IMR-90 (cell line): ENCODE measurements around the gene RNU6-8.

Source experiments
- BHLHE40 ChIP-seq: fragments of 150-350 bp; IDR thresholded peaks from 2 replicates; pipeline ENCODE4 v1.6.1; 2016; ENCODE audit warnings: mild to moderate bottlenecking, low read depth, low read length
- CEBPB ChIP-seq: IDR thresholded peaks from 2 replicates; pipeline ENCODE4 v1.6.1; 2012; ENCODE audit warnings: low read depth, low read length, improper control_type of control experiment
- FOS ChIP-seq: fragments of 150-350 bp; IDR thresholded peaks from 2 replicates; pipeline ENCODE4 v1.6.1; 2016; ENCODE audit warnings: low read depth, low read length
- MAFK ChIP-seq: IDR thresholded peaks from 2 replicates; pipeline ENCODE4 v1.6.1; 2012; ENCODE audit warnings: low read depth, low read length, improper control_type of control experiment
- MAZ ChIP-seq: IDR thresholded peaks from 2 replicates; pipeline ENCODE4 v1.6.1; 2012; ENCODE audit warnings: low read depth, mild to moderate bottlenecking, low read length, improper control_type of control experiment, moderate library complexity, borderline replicate concordance
- MXI1 ChIP-seq: IDR thresholded peaks from 2 replicates; pipeline ENCODE4 v1.6.1; 2012; ENCODE audit warnings: low read depth, mild to moderate bottlenecking, low read length, moderate library complexity, borderline replicate concordance
- POLR2A ChIP-seq: IDR thresholded peaks from 2 replicates; pipeline ENCODE4 v1.6.1; 2012; ENCODE audit warnings: mild to moderate bottlenecking, low read depth, low read length
- RCOR1 ChIP-seq: IDR thresholded peaks from 2 replicates; pipeline ENCODE4 v1.6.1; 2012; ENCODE audit warnings: mild to moderate bottlenecking, low read length, improper control_type of control experiment; ENCODE audit not compliant: insufficient replicate concordance
- RFX5 ChIP-seq: IDR thresholded peaks from 2 replicates; pipeline ENCODE4 v1.8.0; 2012; ENCODE audit warnings: low read depth, mild to moderate bottlenecking, low read length, moderate library complexity
- SMC3 ChIP-seq: fragments of 150-350 bp; IDR thresholded peaks from 2 replicates; pipeline ENCODE4 v1.6.1; 2016; ENCODE audit warnings: low read depth, mild to moderate bottlenecking, antibody characterized with exemption, low read length, moderate library complexity
- TF ChIP-seq, protein P1 (sequence below): conservative IDR thresholded peaks from 2 replicates; pipeline ENCODE4 v1.5.1; 2012; ENCODE audit warnings: mild to moderate bottlenecking, low read depth, low read length, improper control_type of control experiment
- TF ChIP-seq, protein P2 (sequence below): fragments of 150-350 bp; IDR thresholded peaks from 2 replicates; pipeline ENCODE4 v1.6.1; 2017; ENCODE audit warnings: mild to moderate bottlenecking, antibody characterized with exemption, low read length, low read depth

DNA sequence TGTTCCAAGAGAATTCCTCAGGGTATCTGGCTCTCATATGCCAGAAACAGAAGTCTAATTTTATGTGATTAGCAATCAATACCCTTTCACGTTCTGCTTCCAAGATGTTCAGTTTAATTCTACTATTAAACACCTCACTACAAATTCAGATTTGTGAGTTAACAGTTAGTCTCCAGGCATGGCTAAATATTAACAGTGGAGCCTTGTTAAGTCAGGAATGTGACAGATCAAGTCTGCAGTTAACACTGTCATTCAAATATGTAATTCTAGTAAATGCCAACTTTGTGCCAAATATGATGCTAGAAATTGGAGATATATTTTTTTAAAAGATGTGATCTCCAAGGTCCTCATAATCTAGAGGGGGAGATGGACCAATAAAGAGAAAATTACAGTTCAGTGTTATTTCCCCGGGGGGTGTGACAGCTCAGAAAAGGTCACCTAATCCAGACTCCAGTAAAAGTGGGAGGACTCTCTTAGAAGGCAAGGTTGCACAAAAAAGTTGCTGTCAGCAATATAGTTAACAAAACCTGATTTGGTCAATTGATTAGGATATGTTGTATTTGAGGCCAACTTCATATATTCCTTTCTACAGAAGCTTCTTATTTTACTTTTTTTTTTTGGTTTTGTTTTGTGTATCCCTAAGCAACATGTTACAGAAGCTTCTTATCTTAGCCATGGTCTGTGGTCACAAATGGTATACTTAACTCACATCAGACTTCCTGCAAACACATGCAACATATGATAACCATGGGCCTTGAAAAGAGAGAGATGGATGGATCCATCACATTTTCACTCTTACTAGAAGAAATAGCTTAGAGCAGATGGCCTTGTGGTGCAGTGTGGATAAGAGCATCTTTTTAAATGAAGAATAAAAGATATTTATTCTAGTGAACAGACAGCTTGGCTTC, 19.7 kb downstream of the RNU6-8 start:
- TF ChIP-seq, protein P1, sequence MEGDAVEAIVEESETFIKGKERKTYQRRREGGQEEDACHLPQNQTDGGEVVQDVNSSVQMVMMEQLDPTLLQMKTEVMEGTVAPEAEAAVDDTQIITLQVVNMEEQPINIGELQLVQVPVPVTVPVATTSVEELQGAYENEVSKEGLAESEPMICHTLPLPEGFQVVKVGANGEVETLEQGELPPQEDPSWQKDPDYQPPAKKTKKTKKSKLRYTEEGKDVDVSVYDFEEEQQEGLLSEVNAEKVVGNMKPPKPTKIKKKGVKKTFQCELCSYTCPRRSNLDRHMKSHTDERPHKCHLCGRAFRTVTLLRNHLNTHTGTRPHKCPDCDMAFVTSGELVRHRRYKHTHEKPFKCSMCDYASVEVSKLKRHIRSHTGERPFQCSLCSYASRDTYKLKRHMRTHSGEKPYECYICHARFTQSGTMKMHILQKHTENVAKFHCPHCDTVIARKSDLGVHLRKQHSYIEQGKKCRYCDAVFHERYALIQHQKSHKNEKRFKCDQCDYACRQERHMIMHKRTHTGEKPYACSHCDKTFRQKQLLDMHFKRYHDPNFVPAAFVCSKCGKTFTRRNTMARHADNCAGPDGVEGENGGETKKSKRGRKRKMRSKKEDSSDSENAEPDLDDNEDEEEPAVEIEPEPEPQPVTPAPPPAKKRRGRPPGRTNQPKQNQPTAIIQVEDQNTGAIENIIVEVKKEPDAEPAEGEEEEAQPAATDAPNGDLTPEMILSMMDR = no peak
- TF ChIP-seq POLR2A (no peak), RFX5 (no peak), MAZ (no peak), MAFK (peak; percentile 28), FOS (no peak), SMC3 (no peak), CEBPB (no peak), BHLHE40 (no peak), RCOR1 (no peak), MXI1 (no peak)
- TF ChIP-seq, protein P2, sequence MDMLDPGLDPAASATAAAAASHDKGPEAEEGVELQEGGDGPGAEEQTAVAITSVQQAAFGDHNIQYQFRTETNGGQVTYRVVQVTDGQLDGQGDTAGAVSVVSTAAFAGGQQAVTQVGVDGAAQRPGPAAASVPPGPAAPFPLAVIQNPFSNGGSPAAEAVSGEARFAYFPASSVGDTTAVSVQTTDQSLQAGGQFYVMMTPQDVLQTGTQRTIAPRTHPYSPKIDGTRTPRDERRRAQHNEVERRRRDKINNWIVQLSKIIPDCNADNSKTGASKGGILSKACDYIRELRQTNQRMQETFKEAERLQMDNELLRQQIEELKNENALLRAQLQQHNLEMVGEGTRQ = no peak
